Measurements from ENCODE around the gene FSCN2. TPM values are rescaled to one million over a fixed set of nuclear protein-coding genes. Genes with fewer than 3 reads are reported as not detected.

The FSCN2 gene
- total and polyA plus RNA-seq, 10 of the 15 experiments (the other 5 are each of a cell fraction or from before 2014, with no cell fraction given) = 0.12 to 2.1 (median 0.65) TPM; not detected in 3

- intact Hi-C loops (cut with micrococcal nuclease; ENCODE audit: unreplicated experiment) = loop anchor here (10.0 kb wide), 1 partner anchor 259 kb away; no protein-coding TSS in a partner anchor
- no peak overlapping the region for H2AFZ ChIP-seq (ENCODE audit: control insufficient read depth, low read depth, low read length)
- H3K79me2 ChIP-seq (ENCODE audit: control insufficient read depth, insufficient read depth, low read length) = peaks cover 89% of the 10 kb centered on the region
- TF ChIP-seq, protein P1, sequence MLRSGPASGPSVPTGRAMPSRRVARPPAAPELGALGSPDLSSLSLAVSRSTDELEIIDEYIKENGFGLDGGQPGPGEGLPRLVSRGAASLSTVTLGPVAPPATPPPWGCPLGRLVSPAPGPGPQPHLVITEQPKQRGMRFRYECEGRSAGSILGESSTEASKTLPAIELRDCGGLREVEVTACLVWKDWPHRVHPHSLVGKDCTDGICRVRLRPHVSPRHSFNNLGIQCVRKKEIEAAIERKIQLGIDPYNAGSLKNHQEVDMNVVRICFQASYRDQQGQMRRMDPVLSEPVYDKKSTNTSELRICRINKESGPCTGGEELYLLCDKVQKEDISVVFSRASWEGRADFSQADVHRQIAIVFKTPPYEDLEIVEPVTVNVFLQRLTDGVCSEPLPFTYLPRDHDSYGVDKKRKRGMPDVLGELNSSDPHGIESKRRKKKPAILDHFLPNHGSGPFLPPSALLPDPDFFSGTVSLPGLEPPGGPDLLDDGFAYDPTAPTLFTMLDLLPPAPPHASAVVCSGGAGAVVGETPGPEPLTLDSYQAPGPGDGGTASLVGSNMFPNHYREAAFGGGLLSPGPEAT (IDR thresholded peaks at IDR 0.05; ENCODE audit: low read depth) = 0 out of 2 replicates have a peak, but pooled peaks have one; percentile 24
- TF ChIP-seq CHD2 (IDR thresholded peaks at IDR 0.05; ENCODE audit: borderline replicate concordance, low read depth, low read length) = 0 out of 2 replicates have a peak, but pooled peaks have one; percentile 23
- peak; percentile 26; the same call in 1 of the 3 replicates for TF ChIP-seq POU2F2 (IDR thresholded peaks at IDR 0.05; ENCODE audit: borderline replicate concordance, low read depth, low read length)
- peak; percentile 82 for TF ChIP-seq POLR2AphosphoS5 (IDR thresholded peaks at IDR 0.05; ENCODE audit: low read length)
- TF ChIP-seq ZSCAN29 (IDR thresholded peaks at IDR 0.05) = no peak
- no peak for TF ChIP-seq NFXL1 (IDR thresholded peaks at IDR 0.05; ENCODE audit: borderline replicate concordance)
- TF ChIP-seq TBL1XR1 (IDR thresholded peaks at IDR 0.05; ENCODE audit: low read depth, low read length) = no peak
- TF ChIP-seq MEF2A (IDR thresholded peaks at IDR 0.05; ENCODE audit: insufficient read depth, low read depth, low read length) = 0 out of 2 replicates have a peak, but pooled peaks have one; percentile 20
- TF ChIP-seq MXI1 (IDR thresholded peaks at IDR 0.05; ENCODE audit: low read depth, low read length) = peak; percentile 6; the same call in 1 of the 2 replicates
- peak; percentile 3 for TF ChIP-seq HDAC6 (IDR thresholded peaks at IDR 0.05; ENCODE audit: unreplicated experiment)
- TF ChIP-seq, protein P2, sequence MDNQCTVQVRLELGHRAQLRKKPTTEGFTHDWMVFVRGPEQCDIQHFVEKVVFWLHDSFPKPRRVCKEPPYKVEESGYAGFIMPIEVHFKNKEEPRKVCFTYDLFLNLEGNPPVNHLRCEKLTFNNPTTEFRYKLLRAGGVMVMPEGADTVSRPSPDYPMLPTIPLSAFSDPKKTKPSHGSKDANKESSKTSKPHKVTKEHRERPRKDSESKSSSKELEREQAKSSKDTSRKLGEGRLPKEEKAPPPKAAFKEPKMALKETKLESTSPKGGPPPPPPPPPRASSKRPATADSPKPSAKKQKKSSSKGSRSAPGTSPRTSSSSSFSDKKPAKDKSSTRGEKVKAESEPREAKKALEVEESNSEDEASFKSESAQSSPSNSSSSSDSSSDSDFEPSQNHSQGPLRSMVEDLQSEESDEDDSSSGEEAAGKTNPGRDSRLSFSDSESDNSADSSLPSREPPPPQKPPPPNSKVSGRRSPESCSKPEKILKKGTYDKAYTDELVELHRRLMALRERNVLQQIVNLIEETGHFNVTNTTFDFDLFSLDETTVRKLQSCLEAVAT (IDR thresholded peaks at IDR 0.05) = peak; percentile 77
- TF ChIP-seq, protein P3, sequence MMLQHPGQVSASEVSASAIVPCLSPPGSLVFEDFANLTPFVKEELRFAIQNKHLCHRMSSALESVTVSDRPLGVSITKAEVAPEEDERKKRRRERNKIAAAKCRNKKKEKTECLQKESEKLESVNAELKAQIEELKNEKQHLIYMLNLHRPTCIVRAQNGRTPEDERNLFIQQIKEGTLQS (IDR thresholded peaks at IDR 0.05; ENCODE audit: borderline replicate concordance, extremely low read depth, low read depth, low read length) = no peak
- peak; percentile 81; the same call in 1 of the 2 replicates for TF ChIP-seq CBFB (IDR thresholded peaks at IDR 0.05; ENCODE audit: low read depth)
- TF ChIP-seq NBN (IDR thresholded peaks at IDR 0.05) = peak; percentile 60
- TF ChIP-seq IRF5 (IDR thresholded peaks at IDR 0.05; ENCODE audit: borderline replicate concordance) = no peak
- TF ChIP-seq ATF7 (IDR thresholded peaks at IDR 0.05; ENCODE audit: low read depth) = no peak
- peak; percentile 59 for TF ChIP-seq POLR2A (IDR thresholded peaks at IDR 0.05; ENCODE audit: low read depth, low read length)
- TF ChIP-seq PKNOX1 (IDR thresholded peaks at IDR 0.05) = no peak
- ChIA-PET SMC1A (ENCODE audit: uncharacterized antibody, unreplicated experiment) (no interaction called here), RAD21 (ENCODE audit: unreplicated experiment) (interaction anchor here (0.6 to 1.0 kb wide), 3 partner anchors 38 to 85 kb away, joined by 3 to 4 read pairs (median 4); partner anchors contain the start of gene FAAP100), CTCF (no interaction called here), POLR2A (interaction anchor here (0.6 to 2.1 kb wide), 3 partner anchors 39 to 728 kb away, joined by 3 to 7 read pairs (median 6); partner anchors contain the start of gene FAAP100)
- FAIRE-seq (no peak), DNase-seq (ENCODE audit: low read depth, low spot score) (no peak), ATAC-seq (peak; percentile 10)
- H3K27me3 ChIP-seq (replicated peaks in 1 of 2; ENCODE audit: control insufficient read depth in 2 of 2, insufficient read depth in 2 of 2, low read length in 1 of 2) = no peaks in the 10 kb centered on the region
- peak overlapping the region; percentile 100 for H3K27ac ChIP-seq (ENCODE audit: control insufficient read depth, insufficient read depth)
- H3K9ac ChIP-seq (ENCODE audit: control insufficient read depth, insufficient read depth, low read length) = peak overlapping the region; percentile 87
- peaks cover 11% of the 10 kb centered on the region for H4K20me1 ChIP-seq (ENCODE audit: control insufficient read depth, insufficient read depth)
- H3K4me2 ChIP-seq (ENCODE audit: control insufficient read depth, insufficient read depth) = peak overlapping the region; percentile 95
- in situ Hi-C loops (cut with MboI) = no loop called here
- no peaks in the 10 kb centered on the region; the same call in 2 of the 3 replicates for H3K9me3 ChIP-seq (replicated peaks; ENCODE audit: control insufficient read depth, insufficient read depth, low read length)
- WGBS (ENCODE audit: insufficient coverage, insufficient replicate concordance, low lambda C conversion rate, missing lambda C conversion rate) = under 1% methylated on average over 23 of the region's 23 CpGs
- peaks cover 18 to 29% of the 10 kb centered on the region in 2 experiments for H3K36me3 ChIP-seq (ENCODE audit: control insufficient read depth in 2 of 2, insufficient read depth in 2 of 2, low read length in 1 of 2)
- H3K4me3 ChIP-seq = peak overlapping the region; percentile 87
- H3K4me1 ChIP-seq (ENCODE audit: control insufficient read depth, insufficient read depth, low read length) = peaks cover 18% of the 10 kb centered on the region
- BruUV-seq (replicated peaks) = no TSS peak
Measured at GRCh38 chr17:81513372-81513752, 14.8 kb upstream of the FSCN2 start.

Measured in GM12878 (cell line).